Suppressor macrophage treated with lipopolysaccharide for 1 hour (primary cell): ENCODE data around the gene KRIT1.

ENCODE experiments used
- DNase-seq, 3 donors: peaks; one replicate each; pipeline ENCODE4 v3.0.0-alpha.2; 2020 to 2022

The KRIT1 gene

DNA sequence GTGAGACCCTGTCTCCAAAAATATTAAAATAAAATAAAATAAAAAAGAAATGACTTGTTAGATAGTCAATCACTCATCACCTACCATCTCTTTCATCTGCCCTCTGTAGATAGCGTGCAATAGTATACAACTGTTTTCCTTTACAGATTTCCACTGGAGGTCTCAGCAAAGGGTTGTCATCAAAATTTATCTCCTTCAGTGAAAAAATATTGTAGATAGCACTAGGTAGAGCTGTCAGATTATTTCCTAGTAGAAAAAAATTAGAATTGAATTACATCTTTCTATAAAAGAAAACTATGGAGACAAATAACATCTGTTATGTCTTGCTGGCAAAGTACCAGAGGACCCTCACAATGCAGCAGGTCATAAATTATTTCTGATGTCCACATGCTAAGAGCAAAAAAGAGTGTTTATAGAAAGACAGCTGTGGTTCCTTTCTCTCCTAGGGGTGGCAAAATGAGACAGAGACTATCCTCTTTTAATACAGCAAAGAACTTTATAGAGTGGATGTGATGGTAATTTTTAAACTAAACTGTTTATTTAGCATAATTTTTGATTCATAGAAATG is 95.2 kb downstream of the KRIT1 start:
- no peak for DNase-seq

- no peak for DNase-seq
These were observed 95.9 kb downstream of the KRIT1 start for GRCh38 chr7:92149736-92150239.
